K562 (cell line): ENCODE results near the gene CCDC172. TPM values are rescaled to one million over a fixed set of nuclear protein-coding genes. Genes with fewer than 3 reads are reported as not detected.

Experiments used
- ATAC-seq: fragments of 200-7000 bp; cut with Tn5 transposase; 3 replicates; pipeline ENCODE4 v1.9.1; 2020; ENCODE audit warnings: moderate library complexity
- BruUV-seq: library from RNA; stranded (reverse); fragments of 400-500 nt; replicated peaks from 2 replicates; lab custom pipeline; 2021; lab: Mats Ljungman, UMichigan
- CTCF ChIA-PET: fragments of 300-600 bp; formaldehyde crosslinking; extraction: SDS; loops from one replicate; lab custom pipeline; 2021; ENCODE audit warnings: low intra/inter-chr PET ratio; lab: Yijun Ruan, JAX
- POLR2A ChIA-PET: fragments of 300-600, 350-650 bp; sonication (Branson Sonifier 250); formaldehyde crosslinking; extraction: SDS; loops from one replicate; lab custom pipeline; 2021; ENCODE audit warnings: antibody characterized with exemption, inconsistent platforms; lab: Yijun Ruan, JAX
- DNase-seq, 4 experiments: peaks; one replicate each; pipeline versions ENCODE4 v3.0.0 to v3.0.0-alpha.2; 2011 to 2018; ENCODE audit warnings: low spot score in 3 of 4, mixed read lengths in 3 of 4; ENCODE audit errors: extremely low read depth in 1 of 4
- FAIRE-seq: peaks from 2 replicates; lab custom pipeline; 2011; peaks lifted over from hg19 to GRCh38; lab: Jason Lieb, UNC
- H2AFZ ChIP-seq: 2 replicates; pipeline ENCODE4 v1.6.0; 2011; ENCODE audit warnings: low read depth, low read length, control low read depth, inconsistent platforms
- H3K27ac ChIP-seq: fragments of 200-600 bp; 3 replicates; pipeline ENCODE4 v1.8.0; 2011; ENCODE audit warnings: low read depth, mild to moderate bottlenecking, control low read depth, inconsistent platforms, low read length, moderate library complexity, mixed read lengths; ENCODE audit errors: extremely low read depth
- H3K27me3 ChIP-seq, 2 experiments: fragments of 300-600 bp in 1 of 2; 2 replicates in 1 of 2; 3 replicates in 1 of 2; pipeline versions ENCODE4 v1.6.0 to v1.8.0; 2011; ENCODE audit warnings: inconsistent platforms in 2 of 2, low read length in 2 of 2, mild to moderate bottlenecking in 1 of 2, mixed read lengths in 1 of 2, moderate library complexity in 1 of 2; ENCODE audit not compliant: control insufficient read depth in 2 of 2, insufficient read depth in 2 of 2
- H3K36me3 ChIP-seq: fragments of 300-600 bp; 3 replicates; pipeline ENCODE4 v1.8.0; 2011; ENCODE audit warnings: mild to moderate bottlenecking, low read length, inconsistent platforms; ENCODE audit not compliant: control insufficient read depth, insufficient read depth
- H3K4me1 ChIP-seq, 2 experiments: fragments of 200-600 bp in 1 of 2; replicated peaks in 1 of 2; 2 replicates in 1 of 2; 3 replicates in 1 of 2; pipeline versions ENCODE4 v1.5.1 to v1.8.0; 2011; ENCODE audit warnings: inconsistent platforms in 2 of 2, low read length in 2 of 2, mild to moderate bottlenecking in 1 of 2, mixed read lengths in 1 of 2, moderate library complexity in 1 of 2; ENCODE audit not compliant: control insufficient read depth in 2 of 2, insufficient read depth in 2 of 2
- H3K4me2 ChIP-seq: 2 replicates; pipeline ENCODE4 v1.6.1; 2011; ENCODE audit warnings: low read length, control low read depth, inconsistent platforms, mixed read lengths; ENCODE audit not compliant: insufficient read depth
- H3K4me3 ChIP-seq: fragments of 200-600 bp; sonication (generic), shearing (Covaris generic); 2 replicates; pipeline ENCODE4 v1.5.1; 2016; ENCODE audit warnings: control low read depth, inconsistent platforms
- H3K79me2 ChIP-seq: fragments of 200-600 bp; 3 replicates; pipeline ENCODE4 v1.8.0; 2011; ENCODE audit warnings: low read length, inconsistent platforms; ENCODE audit not compliant: control insufficient read depth, insufficient read depth
- H3K9ac ChIP-seq, 2 experiments: 2 replicates each; pipeline versions ENCODE4 v1.6.0 to v1.6.1; 2011; ENCODE audit warnings: low read depth in 2 of 2, low read length in 2 of 2, control low read depth in 1 of 2, inconsistent platforms in 1 of 2, mild to moderate bottlenecking in 1 of 2, mixed read lengths in 1 of 2; ENCODE audit not compliant: insufficient read depth in 1 of 2
- H3K9me1 ChIP-seq: one replicate; pipeline ENCODE4 v1.6.0; 2011; ENCODE audit warnings: inconsistent platforms, mild to moderate bottlenecking, low read length, moderate library complexity; ENCODE audit not compliant: control insufficient read depth, insufficient read depth
- H3K9me3 ChIP-seq: replicated peaks from 2 replicates; pipeline ENCODE4 v1.5.1; 2011; ENCODE audit warnings: low read depth, low read length, inconsistent platforms; ENCODE audit not compliant: control insufficient read depth, insufficient read depth
- H4K20me1 ChIP-seq: replicated peaks from 2 replicates; pipeline ENCODE4 v1.6.1; 2011; ENCODE audit warnings: low read length, inconsistent platforms, mixed read lengths; ENCODE audit not compliant: control insufficient read depth, insufficient read depth
- CTCF ChIP-seq, 3 experiments: IDR thresholded peaks in 2 of 3; conservative IDR thresholded peaks in 1 of 3; 2 replicates each; pipeline ENCODE4 v1.5.1; 2011 to 2012; ENCODE audit warnings: low read length in 3 of 3, mild to moderate bottlenecking in 3 of 3, control low read depth in 2 of 3, improper control_type of control experiment in 1 of 3, inconsistent platforms in 1 of 3, low read depth in 1 of 3, mixed read lengths in 1 of 3, moderate library complexity in 1 of 3; ENCODE audit not compliant: insufficient read depth in 2 of 3
- DNMT1 ChIP-seq: fragments of 450-650 bp; IDR thresholded peaks from 2 replicates; pipeline ENCODE4 v1.6.1; 2016; ENCODE audit warnings: antibody characterized with exemption, mild to moderate bottlenecking
- ETV5 ChIP-seq: sonication (generic); formaldehyde crosslinking; IDR thresholded peaks from 2 replicates; pipeline ENCODE4 v1.4.0; 2020; ENCODE audit warnings: low read depth, mild to moderate bottlenecking, missing genetic modification reagents
- RAD21 ChIP-seq, 2 experiments: fragments of 250-450 bp in 1 of 2; fragments of 450-650 bp in 1 of 2; sonication (Bioruptor Pico) in 1 of 2; formaldehyde crosslinking in 1 of 2; IDR thresholded peaks in 1 of 2; conservative IDR thresholded peaks in 1 of 2; 2 replicates each; pipeline versions ENCODE4 v1.4.0 to v1.8.0; 2020 to 2022; ENCODE audit warnings: mild to moderate bottlenecking in 2 of 2, moderate library complexity in 1 of 2
- SNRNP70 ChIP-seq: fragments of 200-400 bp; formaldehyde crosslinking; optimal IDR thresholded peaks from 2 replicates; pipeline ENCODE3; 2017; ENCODE audit warnings: low read depth, low read length
- ZNF175 ChIP-seq: fragments of 200-800 bp; sonication (Bioruptor generic); IDR thresholded peaks from 2 replicates; pipeline ENCODE4 v1.6.1; 2016; ENCODE audit warnings: low read depth, mild to moderate bottlenecking, missing genetic modification characterization, missing compliant biosample characterization
- WGBS: fragments of 100-300 bp; shearing (Covaris generic); methylation state at CpG from one replicate; pipeline ENCODE4 v1.1.6; 2016; ENCODE audit warnings: low coverage, mixed read lengths; ENCODE audit not compliant: insufficient coverage; ENCODE audit errors: missing lambda C conversion rate; 5-methylcytosine and 5-hydroxymethylcytosine counted together
- in situ Hi-C: fragments of 300-500 bp; cut with MboI; formaldehyde crosslinking; loops from 4 replicates; pipeline ENCODE4 v1.15.0; 2018; ENCODE audit warnings: inconsistent platforms, mixed read lengths
- intact Hi-C: fragments of 100-400 bp; cut with micrococcal nuclease; formaldehyde crosslinking; loops from 2 replicates; pipeline ENCODE4 v1.14.2; 2022
- polyA plus RNA-seq, 8 experiments: library from polyadenylated mRNA; depleted of rRNA in 4 of 8; stranded (reverse) in 5 of 8; unstranded in 3 of 8; fragments of >200 nt; fragmentation: Nextera tagmentation in 2 of 8; fragmentation: Illumina TruSeq in 1 of 8; extraction: Ambion mirVana in 2 of 8; extraction: Trizol in 1 of 8; gene quantifications; 2 replicates each; pipeline versions ENCODE4 v1.2.1 to v1.2.3, GENCODE V29; 2011 to 2014; ENCODE audit warnings: inconsistent platforms in 1 of 8, missing spikeins in 1 of 8
- total RNA-seq, 7 experiments: library from RNA; depleted of rRNA in 6 of 7; stranded (reverse); fragments of >200 nt in 6 of 7; fragmentation: Illumina TruSeq in 2 of 7; extraction: Trizol in 2 of 7; gene quantifications; 2 replicates each; pipeline versions ENCODE4 v1.2.1 to v1.2.3, GENCODE V29; 2011 to 2021; ENCODE audit warnings: low replicate concordance in 1 of 7
- TF ChIP-seq, protein P1 (sequence below), 2 experiments: fragments of 450-650 bp; formaldehyde crosslinking in 1 of 2; IDR thresholded peaks; 2 replicates each; pipeline versions ENCODE4 v1.4.0 to v1.6.1; 2014 to 2020; ENCODE audit warnings: mild to moderate bottlenecking in 2 of 2, borderline replicate concordance in 1 of 2, low read depth in 1 of 2
- TF ChIP-seq, protein P2 (sequence below): fragments of 450-650 bp; formaldehyde crosslinking; IDR thresholded peaks from 2 replicates; pipeline ENCODE4 v1.4.0; 2022; ENCODE audit warnings: missing genetic modification characterization

The CCDC172 gene
- total and polyA plus RNA-seq, 9 of the 15 experiments (the other 6 are each of a cell fraction or from before 2014, with no cell fraction given), result not detected

- Histone ChIP-seq H3K79me2 (no peaks in the 10 kb centered on the region), H3K4me2 (no peak overlapping the region), H3K27ac (no peak overlapping the region), H3K27me3 (no peaks in the 10 kb centered on the region), H3K9ac (no peak overlapping the region), H2AFZ (no peak overlapping the region), H4K20me1 (no peaks in the 10 kb centered on the region), H3K9me1 (no peaks in the 10 kb centered on the region), H3K9me3 (no peaks in the 10 kb centered on the region), H3K36me3 (no peaks in the 10 kb centered on the region), H3K4me1 (no peaks in the 10 kb centered on the region), H3K4me3 (no peak overlapping the region)
- no TSS peak for BruUV-seq
- FAIRE-seq (no peak), DNase-seq (peak in 2 of 4 experiments; percentile 2 to 16), ATAC-seq (no peak)
- ChIA-PET CTCF (interaction anchor here (0.6 kb wide), 2 partner anchors 679 to 1524 kb away, joined by 3 read pairs; no protein-coding TSS in a partner anchor), POLR2A (no interaction called here)
- intact Hi-C loops (loop anchor here (10.0 kb wide), 1 partner anchor 1211 kb away; no protein-coding TSS in a partner anchor), in situ Hi-C loops (no loop called here)
- WGBS, result 0% methylated on average over 1 of the region's 1 CpG
- TF ChIP-seq RAD21 (CRISPR knock-in tag; conservative IDR thresholded peaks at IDR 0.05 in 1 of 2, IDR thresholded peaks at IDR 0.05 in 1 of 2) (peak; percentile 40 to 52), CTCF (IDR thresholded peaks at IDR 0.05 in 2 of 3, conservative IDR thresholded peaks at IDR 0.05 in 1 of 3; ENCODE audit: insufficient read depth in 2 of 3, low read depth in 1 of 3, low read length in 3 of 3) (peak in 1 of 3 experiments; percentile 39; a peak in 1 of 6 replicates), SNRNP70 (no peak), ZNF175 (no peak), DNMT1 (no peak), ETV5 (CRISPR knock-in tag) (no peak)
- TF ChIP-seq, protein P1, sequence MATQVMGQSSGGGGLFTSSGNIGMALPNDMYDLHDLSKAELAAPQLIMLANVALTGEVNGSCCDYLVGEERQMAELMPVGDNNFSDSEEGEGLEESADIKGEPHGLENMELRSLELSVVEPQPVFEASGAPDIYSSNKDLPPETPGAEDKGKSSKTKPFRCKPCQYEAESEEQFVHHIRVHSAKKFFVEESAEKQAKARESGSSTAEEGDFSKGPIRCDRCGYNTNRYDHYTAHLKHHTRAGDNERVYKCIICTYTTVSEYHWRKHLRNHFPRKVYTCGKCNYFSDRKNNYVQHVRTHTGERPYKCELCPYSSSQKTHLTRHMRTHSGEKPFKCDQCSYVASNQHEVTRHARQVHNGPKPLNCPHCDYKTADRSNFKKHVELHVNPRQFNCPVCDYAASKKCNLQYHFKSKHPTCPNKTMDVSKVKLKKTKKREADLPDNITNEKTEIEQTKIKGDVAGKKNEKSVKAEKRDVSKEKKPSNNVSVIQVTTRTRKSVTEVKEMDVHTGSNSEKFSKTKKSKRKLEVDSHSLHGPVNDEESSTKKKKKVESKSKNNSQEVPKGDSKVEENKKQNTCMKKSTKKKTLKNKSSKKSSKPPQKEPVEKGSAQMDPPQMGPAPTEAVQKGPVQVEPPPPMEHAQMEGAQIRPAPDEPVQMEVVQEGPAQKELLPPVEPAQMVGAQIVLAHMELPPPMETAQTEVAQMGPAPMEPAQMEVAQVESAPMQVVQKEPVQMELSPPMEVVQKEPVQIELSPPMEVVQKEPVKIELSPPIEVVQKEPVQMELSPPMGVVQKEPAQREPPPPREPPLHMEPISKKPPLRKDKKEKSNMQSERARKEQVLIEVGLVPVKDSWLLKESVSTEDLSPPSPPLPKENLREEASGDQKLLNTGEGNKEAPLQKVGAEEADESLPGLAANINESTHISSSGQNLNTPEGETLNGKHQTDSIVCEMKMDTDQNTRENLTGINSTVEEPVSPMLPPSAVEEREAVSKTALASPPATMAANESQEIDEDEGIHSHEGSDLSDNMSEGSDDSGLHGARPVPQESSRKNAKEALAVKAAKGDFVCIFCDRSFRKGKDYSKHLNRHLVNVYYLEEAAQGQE (IDR thresholded peaks at IDR 0.05; ENCODE audit: borderline replicate concordance), result peak; percentile 18; the same call in 1 of the 2 replicates
- TF ChIP-seq, protein P1 (CRISPR knock-in tag; IDR thresholded peaks at IDR 0.05; ENCODE audit: low read depth), result no peak
- TF ChIP-seq, protein P2, sequence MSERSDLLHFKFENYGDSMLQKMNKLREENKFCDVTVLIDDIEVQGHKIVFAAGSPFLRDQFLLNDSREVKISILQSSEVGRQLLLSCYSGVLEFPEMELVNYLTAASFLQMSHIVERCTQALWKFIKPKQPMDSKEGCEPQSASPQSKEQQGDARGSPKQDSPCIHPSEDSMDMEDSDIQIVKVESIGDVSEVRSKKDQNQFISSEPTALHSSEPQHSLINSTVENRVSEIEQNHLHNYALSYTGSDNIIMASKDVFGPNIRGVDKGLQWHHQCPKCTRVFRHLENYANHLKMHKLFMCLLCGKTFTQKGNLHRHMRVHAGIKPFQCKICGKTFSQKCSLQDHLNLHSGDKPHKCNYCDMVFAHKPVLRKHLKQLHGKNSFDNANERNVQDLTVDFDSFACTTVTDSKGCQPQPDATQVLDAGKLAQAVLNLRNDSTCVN (CRISPR knock-in tag), result no peak
These were observed 62.0 kb downstream of the CCDC172 start for GRCh38 chr10:116385994-116386809.
